HEK293T (cell line): Measurements from ENCODE around the gene CAMK2B.

ENCODE experiments used
- BHLHE40 ChIP-seq: fragments of 450-650 bp; IDR thresholded peaks from 2 replicates; pipeline ENCODE4 v1.6.1; 2016; ENCODE audit warnings: mild to moderate bottlenecking, moderate library complexity, borderline replicate concordance
- CTBP1 ChIP-seq: fragments of 450-650 bp; IDR thresholded peaks from 2 replicates; pipeline ENCODE4 v1.6.1; 2016; ENCODE audit warnings: borderline replicate concordance
- ELF4 ChIP-seq: fragments of 450-650 bp; IDR thresholded peaks from 2 replicates; pipeline ENCODE4 v1.6.1; 2017; ENCODE audit warnings: antibody characterized with exemption
- FOXA1 ChIP-seq: fragments of 450-650 bp; IDR thresholded peaks from 2 replicates; pipeline ENCODE4 v1.6.1; 2016; ENCODE audit warnings: mild to moderate bottlenecking
- FOXK2 ChIP-seq: fragments of 450-650 bp; IDR thresholded peaks from 2 replicates; pipeline ENCODE4 v1.6.1; 2016; ENCODE audit warnings: mild to moderate bottlenecking
- FOXM1 ChIP-seq: fragments of 450-650 bp; IDR thresholded peaks from 2 replicates; pipeline ENCODE4 v1.6.1; 2017; ENCODE audit warnings: mild to moderate bottlenecking, borderline replicate concordance
- LEF1 ChIP-seq: fragments of 450-650 bp; IDR thresholded peaks from 2 replicates; pipeline ENCODE4 v1.6.1; 2017; ENCODE audit warnings: mild to moderate bottlenecking, borderline replicate concordance
- PKNOX1 ChIP-seq: fragments of 450-650 bp; IDR thresholded peaks from 2 replicates; pipeline ENCODE4 v1.6.1; 2016
- SUZ12 ChIP-seq: fragments of 450-650 bp; IDR thresholded peaks from 2 replicates; pipeline ENCODE4 v1.6.1; 2016; ENCODE audit warnings: mild to moderate bottlenecking
- TARDBP ChIP-seq: fragments of 450-650 bp; IDR thresholded peaks from 2 replicates; pipeline ENCODE4 v1.6.1; 2016
- ZNF384 ChIP-seq: fragments of 450-650 bp; IDR thresholded peaks from 2 replicates; pipeline ENCODE4 v1.6.1; 2016

DNA sequence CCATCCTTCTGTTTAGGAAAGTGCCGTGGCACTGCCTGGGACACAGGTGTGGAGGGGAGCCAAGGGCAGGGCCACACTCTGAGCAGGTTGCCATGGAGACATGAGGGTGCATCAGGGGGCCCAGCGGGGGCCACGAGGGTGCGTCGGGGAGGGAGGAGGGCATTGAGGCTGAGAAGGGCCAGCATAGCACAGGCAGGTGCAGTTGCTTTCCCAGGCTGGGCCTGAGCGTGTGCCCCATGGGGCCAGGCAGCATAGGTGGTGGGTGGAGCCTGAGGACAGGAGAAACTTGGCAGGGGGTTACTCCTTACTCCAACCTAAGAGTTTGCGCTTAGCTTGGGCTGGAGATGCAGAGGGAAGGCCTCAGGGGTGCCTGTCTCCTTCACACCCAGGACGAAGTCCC is 109.4 kb downstream of the CAMK2B start:
- TF ChIP-seq FOXK2, result no peak
- TF ChIP-seq PKNOX1, result no peak
- no peak for TF ChIP-seq CTBP1
- no peak for TF ChIP-seq SUZ12
- no peak for TF ChIP-seq LEF1
- TF ChIP-seq FOXM1, result no peak
- no peak for TF ChIP-seq ELF4
- TF ChIP-seq BHLHE40, result no peak
- TF ChIP-seq TARDBP, result no peak
- TF ChIP-seq FOXA1, result no peak
- TF ChIP-seq ZNF384, result no peak
